ENCODE results near the gene MAST1.

MAST1 gene

DNA sequence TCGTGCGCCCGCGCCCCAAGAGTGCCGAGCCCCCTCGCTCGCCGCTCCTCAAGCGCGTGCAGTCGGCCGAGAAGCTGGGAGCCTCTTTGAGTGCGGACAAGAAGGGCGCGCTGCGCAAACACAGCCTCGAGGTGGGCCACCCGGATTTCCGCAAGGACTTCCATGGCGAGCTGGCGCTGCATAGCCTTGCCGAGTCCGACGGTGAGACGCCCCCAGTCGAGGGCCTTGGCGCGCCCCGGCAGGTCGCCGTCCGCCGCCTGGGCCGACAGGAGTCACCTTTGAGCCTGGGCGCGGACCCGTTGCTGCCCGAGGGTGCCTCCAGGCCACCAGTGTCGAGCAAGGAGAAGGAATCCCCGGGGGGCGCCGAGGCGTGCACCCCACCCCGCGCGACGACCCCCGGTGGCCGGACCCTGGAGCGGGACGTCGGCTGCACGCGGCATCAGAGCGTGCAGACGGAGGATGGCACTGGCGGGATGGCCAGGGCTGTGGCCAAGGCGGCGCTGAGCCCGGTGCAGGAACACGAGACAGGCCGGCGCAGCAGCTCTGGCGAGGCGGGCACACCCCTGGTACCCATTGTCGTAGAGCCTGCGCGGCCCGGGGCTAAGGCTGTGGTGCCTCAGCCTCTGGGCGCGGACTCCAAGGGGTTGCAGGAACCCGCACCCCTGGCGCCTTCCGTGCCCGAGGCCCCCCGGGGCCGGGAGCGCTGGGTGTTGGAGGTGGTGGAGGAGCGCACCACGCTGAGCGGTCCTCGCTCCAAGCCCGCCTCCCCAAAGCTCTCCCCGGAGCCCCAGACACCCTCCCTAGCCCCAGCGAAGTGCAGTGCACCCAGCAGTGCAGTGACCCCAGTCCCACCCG is 35.8 kb downstream of the MAST1 start:
- DNase-seq (ENCODE audit: low read depth) = no peak
- TF ChIP-seq, protein P1, sequence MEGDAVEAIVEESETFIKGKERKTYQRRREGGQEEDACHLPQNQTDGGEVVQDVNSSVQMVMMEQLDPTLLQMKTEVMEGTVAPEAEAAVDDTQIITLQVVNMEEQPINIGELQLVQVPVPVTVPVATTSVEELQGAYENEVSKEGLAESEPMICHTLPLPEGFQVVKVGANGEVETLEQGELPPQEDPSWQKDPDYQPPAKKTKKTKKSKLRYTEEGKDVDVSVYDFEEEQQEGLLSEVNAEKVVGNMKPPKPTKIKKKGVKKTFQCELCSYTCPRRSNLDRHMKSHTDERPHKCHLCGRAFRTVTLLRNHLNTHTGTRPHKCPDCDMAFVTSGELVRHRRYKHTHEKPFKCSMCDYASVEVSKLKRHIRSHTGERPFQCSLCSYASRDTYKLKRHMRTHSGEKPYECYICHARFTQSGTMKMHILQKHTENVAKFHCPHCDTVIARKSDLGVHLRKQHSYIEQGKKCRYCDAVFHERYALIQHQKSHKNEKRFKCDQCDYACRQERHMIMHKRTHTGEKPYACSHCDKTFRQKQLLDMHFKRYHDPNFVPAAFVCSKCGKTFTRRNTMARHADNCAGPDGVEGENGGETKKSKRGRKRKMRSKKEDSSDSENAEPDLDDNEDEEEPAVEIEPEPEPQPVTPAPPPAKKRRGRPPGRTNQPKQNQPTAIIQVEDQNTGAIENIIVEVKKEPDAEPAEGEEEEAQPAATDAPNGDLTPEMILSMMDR (conservative IDR thresholded peaks at IDR 0.05; ENCODE audit: control insufficient read depth, insufficient read depth, low read depth, low read length) = no peak
- no peak overlapping the region for H3K4me3 ChIP-seq (ENCODE audit: control insufficient read depth, low read depth, low read length)

GRCh38 chr19:12875086-12875485 is 36.8 kb downstream of the MAST1 start:
- no peak for DNase-seq (ENCODE audit: low read depth)
- H3K4me3 ChIP-seq (ENCODE audit: control insufficient read depth, low read depth, low read length) = no peak overlapping the region
- TF ChIP-seq, protein P1 (conservative IDR thresholded peaks at IDR 0.05; ENCODE audit: control insufficient read depth, insufficient read depth, low read depth, low read length) = no peak

GRCh38 chr19:12880551-12881171 is 42.3 kb downstream of the MAST1 start:
- H3K4me3 ChIP-seq (ENCODE audit: control insufficient read depth, low read depth, low read length) = peak overlapping the region; percentile 79
- TF ChIP-seq, protein P1 (conservative IDR thresholded peaks at IDR 0.05; ENCODE audit: control insufficient read depth, insufficient read depth, low read depth, low read length) = no peak
- DNase-seq (ENCODE audit: low read depth) = no peak

DNA sequence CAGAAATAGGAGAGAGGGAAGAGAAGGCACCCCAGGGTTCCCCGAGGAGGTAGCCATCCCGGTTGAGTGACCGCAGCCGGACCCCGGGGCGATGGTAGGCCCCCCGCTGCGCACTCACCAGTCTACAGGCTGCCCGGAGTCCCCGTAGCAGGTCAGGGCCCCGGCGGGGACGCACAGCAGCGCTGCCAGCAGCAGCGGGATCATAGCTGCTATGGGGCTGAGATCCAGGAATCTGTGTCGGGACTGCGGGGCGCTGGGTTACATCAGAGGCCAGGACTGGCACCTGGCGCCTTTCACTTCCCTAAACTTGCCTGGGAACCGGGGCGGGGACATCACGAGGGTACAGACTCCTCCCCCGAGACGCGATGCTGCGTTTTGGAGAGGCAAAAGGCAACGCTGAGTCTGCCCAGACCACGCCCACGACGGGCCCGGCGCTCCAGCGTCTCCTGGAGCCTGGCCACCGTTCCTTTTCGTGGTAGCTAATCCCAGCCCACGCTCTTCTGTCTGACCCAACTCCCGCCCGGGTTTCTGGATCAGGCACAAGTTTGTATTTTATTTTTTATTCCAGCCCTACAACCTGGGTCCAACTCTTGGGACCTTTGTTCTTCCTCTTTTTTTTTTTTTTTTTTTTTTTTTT is 43.0 kb downstream of the MAST1 start, which contains the start of gene DNASE2:
Gene DNASE2, minus strand, starts transcription at position 278 of the 637 bp plus-strand sequence. Its CDS starts 74 bp downstream, at position 204.
- H3K4me3 ChIP-seq (ENCODE audit: control insufficient read depth, low read depth, low read length) = peak within 1 kb of the TSS; percentile 79
- DNase-seq (ENCODE audit: low read depth) = peak; percentile 94
- TF ChIP-seq, protein P1 (conservative IDR thresholded peaks at IDR 0.05; ENCODE audit: control insufficient read depth, insufficient read depth, low read depth, low read length) = no peak

GRCh38 chr19:12882589-12882988 is 44.3 kb downstream of the MAST1 start:
- no peak overlapping the region for H3K4me3 ChIP-seq (ENCODE audit: control insufficient read depth, low read depth, low read length)
- TF ChIP-seq, protein P1 (conservative IDR thresholded peaks at IDR 0.05; ENCODE audit: control insufficient read depth, insufficient read depth, low read depth, low read length) = no peak
- DNase-seq (ENCODE audit: low read depth) = no peak

- TF ChIP-seq, protein P1 (conservative IDR thresholded peaks at IDR 0.05; ENCODE audit: control insufficient read depth, insufficient read depth, low read depth, low read length) = no peak
- H3K4me3 ChIP-seq (ENCODE audit: control insufficient read depth, low read depth, low read length) = no peak overlapping the region
- no peak for DNase-seq (ENCODE audit: low read depth)
These were observed 45.9 kb downstream of the MAST1 start for GRCh38 chr19:12884202-12884601.

Measured in fibroblast of mammary gland (primary cell).